ENCODE results near the gene GDPD4. TPM values are rescaled to one million over a fixed set of nuclear protein-coding genes. Genes with fewer than 3 reads are reported as not detected.

GDPD4 gene
- total and polyA plus RNA-seq, 9 of the 15 experiments (the other 6 are each of a cell fraction or from before 2014, with no cell fraction given), result 0.40 TPM; not detected in 8

GRCh38 chr11:77302752-77303151 lies 1.3 kb upstream of the GDPD4 start (continued):
- 0 out of 2 replicates have a peak, but pooled peaks have one; percentile 40 for TF ChIP-seq HBP1 (CRISPR knock-in tag; IDR thresholded peaks at IDR 0.05)
- TF ChIP-seq THAP12 (CRISPR knock-in tag; IDR thresholded peaks at IDR 0.05), result no peak
- TF ChIP-seq TFAP4 (CRISPR knock-in tag; IDR thresholded peaks at IDR 0.05; ENCODE audit: borderline replicate concordance), result no peak
- TF ChIP-seq HES1 (IDR thresholded peaks at IDR 0.05; ENCODE audit: low read depth), result 0 out of 2 replicates have a peak, but pooled peaks have one; percentile 52
- TF ChIP-seq PRPF4 (IDR thresholded peaks at IDR 0.05; ENCODE audit: insufficient read depth, low read depth, low read length, poor library complexity, severe bottlenecking), result no peak
- TF ChIP-seq RBBP5 (IDR thresholded peaks at IDR 0.05; ENCODE audit: borderline replicate concordance, insufficient read depth, low read length, poor library complexity, severe bottlenecking), result no peak
- no peak for TF ChIP-seq GTF2B (IDR thresholded peaks at IDR 0.05; ENCODE audit: extremely low read depth, insufficient read length)
- no peak for TF ChIP-seq KDM5B (IDR thresholded peaks at IDR 0.05; ENCODE audit: insufficient replicate concordance, low read depth, low read length)
- no peak for TF ChIP-seq PURB (CRISPR knock-in tag; IDR thresholded peaks at IDR 0.05; ENCODE audit: low read depth)
- TF ChIP-seq BACH1 (tag; IDR thresholded peaks at IDR 0.05), result no peak
- TF ChIP-seq ZNF639 (CRISPR knock-in tag; conservative IDR thresholded peaks at IDR 0.05 in 1 of 2, IDR thresholded peaks at IDR 0.05 in 1 of 2), result peak in 1 of 2 experiments; percentile 48; a peak in 1 of 4 replicates
- no peak for TF ChIP-seq NELFE (IDR thresholded peaks at IDR 0.05; ENCODE audit: insufficient read depth, insufficient read length)
- no peak for TF ChIP-seq PCBP1 (IDR thresholded peaks at IDR 0.05; ENCODE audit: low read depth, low read length, poor library complexity, severe bottlenecking)
- TF ChIP-seq DPF2 (IDR thresholded peaks at IDR 0.05), result peak; percentile 66; the same call in 1 of the 2 replicates
- no peak for TF ChIP-seq MIER1 (IDR thresholded peaks at IDR 0.05; ENCODE audit: low read depth)
- no peak for TF ChIP-seq XRCC4 (IDR thresholded peaks at IDR 0.05; ENCODE audit: extremely low read depth, insufficient read depth, insufficient read length)
- no peak for TF ChIP-seq CSDE1 (IDR thresholded peaks at IDR 0.05)
- no peak for TF ChIP-seq TAF15 (IDR thresholded peaks at IDR 0.05; ENCODE audit: low read depth, low read length)
- no peak for TF ChIP-seq ZNF717 (CRISPR knock-in tag; IDR thresholded peaks at IDR 0.05)
